Measurements from ENCODE around the gene GMPPB. TPM values are rescaled to one million over a fixed set of nuclear protein-coding genes. Genes with fewer than 3 reads are reported as not detected.

Gene GMPPB
- total and polyA plus RNA-seq, 9 of the 15 experiments (the other 6 are each of a cell fraction or from before 2014, with no cell fraction given) = 0.53 to 17.4 (median 8.1) TPM

DNA sequence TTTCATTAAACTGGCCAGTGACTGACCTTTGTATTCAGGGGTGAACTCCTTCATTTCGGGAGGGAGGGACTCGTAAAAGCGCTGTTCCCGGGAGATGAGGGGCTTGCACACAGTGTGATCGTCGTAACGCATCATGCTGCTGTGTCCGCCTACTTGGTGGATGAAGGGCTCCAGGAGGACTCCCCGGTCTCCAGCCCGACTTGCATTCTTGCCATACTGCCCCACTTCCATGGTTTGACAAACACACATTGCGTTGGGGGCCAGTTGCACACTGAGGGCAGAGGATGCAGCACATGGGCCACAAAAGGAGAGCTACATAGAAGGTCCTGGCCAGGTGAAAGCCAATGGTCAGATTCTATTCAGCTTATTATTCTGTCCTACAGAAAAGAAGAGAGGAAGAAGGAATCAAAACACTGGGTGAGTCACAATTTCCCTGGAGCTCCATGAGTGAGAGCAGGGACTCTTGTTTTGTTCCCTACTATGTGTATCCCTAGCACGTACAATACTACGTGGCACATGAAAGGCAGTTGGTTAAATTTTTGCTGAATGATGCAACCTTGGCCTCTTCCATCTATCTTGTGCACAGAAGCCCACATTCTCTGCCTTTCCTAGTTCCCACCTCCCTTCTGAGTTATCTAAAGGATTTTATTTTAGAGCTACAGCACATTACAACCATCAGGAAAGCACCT is 24.2 kb upstream of the GMPPB start:
- no TSS peak for BruUV-seq (replicated peaks)
- TF ChIP-seq PCBP2 (IDR thresholded peaks at IDR 0.05; ENCODE audit: low read depth, low read length, poor library complexity, severe bottlenecking) (no peak), ZNF436 (CRISPR knock-in tag; IDR thresholded peaks at IDR 0.05) (no peak), ZNF584 (CRISPR knock-in tag; IDR thresholded peaks at IDR 0.05; ENCODE audit: low read depth) (no peak), RFX1 (IDR thresholded peaks at IDR 0.05) (no peak), MCM3 (IDR thresholded peaks at IDR 0.05) (no peak), ETV1 (tag; conservative IDR thresholded peaks at IDR 0.05; ENCODE audit: low read depth) (no peak), MTA1 (IDR thresholded peaks at IDR 0.05; ENCODE audit: borderline replicate concordance) (no peak), XRCC5 (IDR thresholded peaks at IDR 0.05; ENCODE audit: low read depth, low read length) (no peak), SMAD2 (IDR thresholded peaks at IDR 0.05; ENCODE audit: low read depth, low read length) (no peak), SMARCA4 (IDR thresholded peaks at IDR 0.05) (no peak), NFE2L1 (tag; IDR thresholded peaks at IDR 0.05; ENCODE audit: borderline replicate concordance, low read depth) (no peak), MYBL2 (IDR thresholded peaks at IDR 0.05; ENCODE audit: low read depth) (no peak), MYBL2 (CRISPR knock-in tag; IDR thresholded peaks at IDR 0.05; ENCODE audit: borderline replicate concordance) (no peak)
- TF ChIP-seq, protein P1, sequence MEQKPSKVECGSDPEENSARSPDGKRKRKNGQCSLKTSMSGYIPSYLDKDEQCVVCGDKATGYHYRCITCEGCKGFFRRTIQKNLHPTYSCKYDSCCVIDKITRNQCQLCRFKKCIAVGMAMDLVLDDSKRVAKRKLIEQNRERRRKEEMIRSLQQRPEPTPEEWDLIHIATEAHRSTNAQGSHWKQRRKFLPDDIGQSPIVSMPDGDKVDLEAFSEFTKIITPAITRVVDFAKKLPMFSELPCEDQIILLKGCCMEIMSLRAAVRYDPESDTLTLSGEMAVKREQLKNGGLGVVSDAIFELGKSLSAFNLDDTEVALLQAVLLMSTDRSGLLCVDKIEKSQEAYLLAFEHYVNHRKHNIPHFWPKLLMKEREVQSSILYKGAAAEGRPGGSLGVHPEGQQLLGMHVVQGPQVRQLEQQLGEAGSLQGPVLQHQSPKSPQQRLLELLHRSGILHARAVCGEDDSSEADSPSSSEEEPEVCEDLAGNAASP (IDR thresholded peaks at IDR 0.05) = no peak
- TF ChIP-seq, protein P2, sequence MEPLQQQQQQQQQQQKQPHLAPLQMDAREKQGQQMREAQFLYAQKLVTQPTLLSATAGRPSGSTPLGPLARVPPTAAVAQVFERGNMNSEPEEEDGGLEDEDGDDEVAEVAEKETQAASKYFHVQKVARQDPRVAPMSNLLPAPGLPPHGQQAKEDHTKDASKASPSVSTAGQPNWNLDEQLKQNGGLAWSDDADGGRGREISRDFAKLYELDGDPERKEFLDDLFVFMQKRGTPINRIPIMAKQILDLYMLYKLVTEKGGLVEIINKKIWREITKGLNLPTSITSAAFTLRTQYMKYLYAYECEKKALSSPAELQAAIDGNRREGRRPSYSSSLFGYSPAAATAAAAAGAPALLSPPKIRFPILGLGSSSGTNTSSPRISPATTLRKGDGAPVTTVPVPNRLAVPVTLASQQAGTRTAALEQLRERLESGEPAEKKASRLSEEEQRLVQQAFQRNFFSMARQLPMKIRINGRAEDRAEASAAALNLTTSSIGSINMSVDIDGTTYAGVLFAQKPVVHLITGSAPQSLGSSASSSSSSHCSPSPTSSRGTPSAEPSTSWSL (CRISPR knock-in tag; IDR thresholded peaks at IDR 0.05; ENCODE audit: borderline replicate concordance) = no peak

More for the DNA sequence above, 24.2 kb upstream of the GMPPB start:
- ATAC-seq (no peak), FAIRE-seq (no peak), DNase-seq (ENCODE audit: extremely low read depth in 1 of 4, low spot score in 3 of 4) (no peak)
- Histone ChIP-seq H2AFZ (ENCODE audit: low read depth, low read length) (no peak overlapping the region), H3K9me3 (replicated peaks; ENCODE audit: control insufficient read depth, insufficient read depth, low read depth, low read length) (no peaks in the 10 kb centered on the region), H3K79me2 (ENCODE audit: control insufficient read depth, insufficient read depth, low read length) (peaks cover 25% of the 10 kb centered on the region; the same call in 2 of the 3 replicates), H3K27me3 (ENCODE audit: control insufficient read depth in 2 of 2, insufficient read depth in 2 of 2, low read length in 2 of 2) (no peaks in the 10 kb centered on the region), H3K4me2 (ENCODE audit: insufficient read depth, low read length) (no peak overlapping the region), H3K27ac (ENCODE audit: extremely low read depth, low read depth, low read length) (no peak overlapping the region), H3K9ac (ENCODE audit: insufficient read depth in 1 of 2, low read depth in 2 of 2, low read length in 2 of 2) (no peak overlapping the region), H3K36me3 (ENCODE audit: control insufficient read depth, insufficient read depth, low read length) (peaks cover 45% of the 10 kb centered on the region), H3K4me3 (no peak overlapping the region), H3K9me1 (ENCODE audit: control insufficient read depth, insufficient read depth, low read length) (no peaks in the 10 kb centered on the region), H4K20me1 (replicated peaks; ENCODE audit: control insufficient read depth, insufficient read depth, low read length) (no peaks in the 10 kb centered on the region), H3K4me1 (replicated peaks in 1 of 2; ENCODE audit: control insufficient read depth in 2 of 2, insufficient read depth in 2 of 2, low read length in 2 of 2) (no peaks in the 10 kb centered on the region)
- intact Hi-C loops (cut with micrococcal nuclease) (no loop called here), in situ Hi-C loops (cut with MboI) (no loop called here)
- ChIA-PET CTCF (ENCODE audit: low intra/inter-chr PET ratio) (no interaction called here), POLR2A (interaction anchor here (0.6 to 1.5 kb wide), 4 partner anchors 10 to 229 kb away, joined by 3 to 5 read pairs (median 3); no protein-coding TSS in a partner anchor)
- 88% methylated on average over 4 of the region's 13 CpGs for WGBS (ENCODE audit: insufficient coverage, low coverage, missing lambda C conversion rate)

All from K562 (cell line).